Ishikawa (cell line): ENCODE data around the gene PPFIBP2.

Source experiments
- CEBPB ChIP-seq: IDR thresholded peaks from 2 replicates; pipeline ENCODE4 v1.6.1; 2012
- CREB1 ChIP-seq: IDR thresholded peaks from 2 replicates; pipeline ENCODE4 v1.6.1; 2012; ENCODE audit warnings: low read depth
- EGR1 ChIP-seq: IDR thresholded peaks from 2 replicates; pipeline ENCODE4 v1.6.1; 2012
- EP300 ChIP-seq: IDR thresholded peaks from 2 replicates; pipeline ENCODE4 v1.6.1; 2012; ENCODE audit warnings: borderline replicate concordance
- FOXM1 ChIP-seq: IDR thresholded peaks from 2 replicates; pipeline ENCODE4 v1.6.1; 2012; ENCODE audit warnings: low read depth, borderline replicate concordance
- NFIC ChIP-seq: IDR thresholded peaks from 2 replicates; pipeline ENCODE4 v1.6.1; 2012
- RAD21 ChIP-seq: IDR thresholded peaks from 2 replicates; pipeline ENCODE4 v1.6.1; 2012; ENCODE audit warnings: low read depth
- TAF1 ChIP-seq: IDR thresholded peaks from 2 replicates; pipeline ENCODE4 v1.6.1; 2012; ENCODE audit warnings: low read depth, mild to moderate bottlenecking
- TCF12 ChIP-seq: IDR thresholded peaks from 2 replicates; pipeline ENCODE4 v1.6.1; 2012; ENCODE audit warnings: low read depth
- TEAD4 ChIP-seq: IDR thresholded peaks from 2 replicates; pipeline ENCODE4 v1.6.1; 2012
- YY1 ChIP-seq: IDR thresholded peaks from 2 replicates; pipeline ENCODE4 v1.6.1; 2012; ENCODE audit warnings: low read depth
- ZBTB7A ChIP-seq: IDR thresholded peaks from 2 replicates; pipeline ENCODE4 v1.6.1; 2012; ENCODE audit warnings: low read depth
- TF ChIP-seq, protein P1 (sequence below): IDR thresholded peaks from 2 replicates; pipeline ENCODE4 v1.6.1; 2012; ENCODE audit warnings: low read depth, mild to moderate bottlenecking
- TF ChIP-seq, protein P2 (sequence below): IDR thresholded peaks from 2 replicates; pipeline ENCODE4 v1.6.1; 2012
- TF ChIP-seq, protein P3 (sequence below): IDR thresholded peaks from 2 replicates; pipeline ENCODE4 v1.6.1; 2012

PPFIBP2 gene

DNA sequence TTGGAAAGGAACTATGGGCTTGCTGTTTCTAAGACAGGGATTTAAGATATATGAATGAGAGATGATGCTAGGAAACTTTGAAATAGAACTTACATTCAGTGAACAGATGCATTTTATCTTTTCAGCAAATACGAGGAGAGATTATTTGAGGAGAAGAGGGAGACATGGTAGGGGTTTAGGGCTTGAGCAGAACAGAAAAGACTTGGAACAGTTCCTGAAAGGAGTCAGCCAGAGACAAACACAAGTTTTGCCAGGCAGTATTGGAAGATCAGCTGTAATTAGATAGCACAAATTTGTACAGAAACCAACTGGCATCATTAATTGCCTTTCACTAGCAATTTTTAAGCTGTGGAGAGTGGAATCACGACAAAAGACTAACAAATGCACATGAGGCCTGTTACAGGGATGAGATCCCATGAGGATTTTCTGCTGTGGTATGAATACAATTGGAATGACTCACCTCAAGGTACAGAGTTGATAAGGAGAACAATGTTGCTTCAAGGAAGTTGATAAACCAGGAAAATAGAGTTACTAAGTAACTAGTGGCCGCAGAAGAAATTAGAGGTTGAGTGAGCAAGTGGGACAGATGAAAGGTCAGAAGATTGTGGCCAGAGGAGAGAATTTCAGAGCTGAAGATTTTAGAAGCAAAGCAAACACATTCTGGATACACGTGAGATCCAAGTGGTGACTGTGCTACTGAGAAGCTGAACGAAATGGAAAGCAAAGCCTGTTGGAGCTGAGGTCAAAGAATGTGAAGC, 91.6 kb downstream of the PPFIBP2 start:
- TF ChIP-seq EP300 (no peak), CREB1 (no peak), EGR1 (no peak), TEAD4 (no peak), NFIC (no peak)
- TF ChIP-seq, protein P1, sequence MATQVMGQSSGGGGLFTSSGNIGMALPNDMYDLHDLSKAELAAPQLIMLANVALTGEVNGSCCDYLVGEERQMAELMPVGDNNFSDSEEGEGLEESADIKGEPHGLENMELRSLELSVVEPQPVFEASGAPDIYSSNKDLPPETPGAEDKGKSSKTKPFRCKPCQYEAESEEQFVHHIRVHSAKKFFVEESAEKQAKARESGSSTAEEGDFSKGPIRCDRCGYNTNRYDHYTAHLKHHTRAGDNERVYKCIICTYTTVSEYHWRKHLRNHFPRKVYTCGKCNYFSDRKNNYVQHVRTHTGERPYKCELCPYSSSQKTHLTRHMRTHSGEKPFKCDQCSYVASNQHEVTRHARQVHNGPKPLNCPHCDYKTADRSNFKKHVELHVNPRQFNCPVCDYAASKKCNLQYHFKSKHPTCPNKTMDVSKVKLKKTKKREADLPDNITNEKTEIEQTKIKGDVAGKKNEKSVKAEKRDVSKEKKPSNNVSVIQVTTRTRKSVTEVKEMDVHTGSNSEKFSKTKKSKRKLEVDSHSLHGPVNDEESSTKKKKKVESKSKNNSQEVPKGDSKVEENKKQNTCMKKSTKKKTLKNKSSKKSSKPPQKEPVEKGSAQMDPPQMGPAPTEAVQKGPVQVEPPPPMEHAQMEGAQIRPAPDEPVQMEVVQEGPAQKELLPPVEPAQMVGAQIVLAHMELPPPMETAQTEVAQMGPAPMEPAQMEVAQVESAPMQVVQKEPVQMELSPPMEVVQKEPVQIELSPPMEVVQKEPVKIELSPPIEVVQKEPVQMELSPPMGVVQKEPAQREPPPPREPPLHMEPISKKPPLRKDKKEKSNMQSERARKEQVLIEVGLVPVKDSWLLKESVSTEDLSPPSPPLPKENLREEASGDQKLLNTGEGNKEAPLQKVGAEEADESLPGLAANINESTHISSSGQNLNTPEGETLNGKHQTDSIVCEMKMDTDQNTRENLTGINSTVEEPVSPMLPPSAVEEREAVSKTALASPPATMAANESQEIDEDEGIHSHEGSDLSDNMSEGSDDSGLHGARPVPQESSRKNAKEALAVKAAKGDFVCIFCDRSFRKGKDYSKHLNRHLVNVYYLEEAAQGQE = no peak

DNA sequence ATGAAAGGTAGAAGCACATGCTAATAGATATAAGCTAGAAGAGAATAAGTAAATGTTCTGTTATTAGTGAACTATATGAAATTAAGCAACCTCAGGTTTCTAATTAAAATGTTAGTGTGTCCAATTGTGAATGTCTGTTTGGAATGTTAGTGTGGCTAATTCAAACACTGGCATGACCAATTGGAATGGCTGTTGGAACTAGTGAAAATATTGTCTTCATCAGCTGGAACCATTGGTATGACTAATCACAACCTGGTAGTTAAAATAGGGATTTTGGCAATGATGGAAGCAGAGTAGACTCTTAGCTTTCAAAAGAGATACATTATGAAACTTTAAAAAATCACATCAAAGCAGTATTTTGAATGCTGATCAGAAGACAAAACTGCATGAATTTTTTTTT, 92.7 kb downstream of the PPFIBP2 start:
- TF ChIP-seq, protein P2, sequence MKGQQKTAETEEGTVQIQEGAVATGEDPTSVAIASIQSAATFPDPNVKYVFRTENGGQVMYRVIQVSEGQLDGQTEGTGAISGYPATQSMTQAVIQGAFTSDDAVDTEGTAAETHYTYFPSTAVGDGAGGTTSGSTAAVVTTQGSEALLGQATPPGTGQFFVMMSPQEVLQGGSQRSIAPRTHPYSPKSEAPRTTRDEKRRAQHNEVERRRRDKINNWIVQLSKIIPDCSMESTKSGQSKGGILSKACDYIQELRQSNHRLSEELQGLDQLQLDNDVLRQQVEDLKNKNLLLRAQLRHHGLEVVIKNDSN = no peak
- TF ChIP-seq ZBTB7A (no peak), FOXM1 (no peak), TCF12 (no peak), NFIC (no peak), TEAD4 (no peak), TAF1 (no peak), CEBPB (no peak), YY1 (no peak), EP300 (no peak), EGR1 (no peak), CREB1 (no peak)
- TF ChIP-seq, protein P3, sequence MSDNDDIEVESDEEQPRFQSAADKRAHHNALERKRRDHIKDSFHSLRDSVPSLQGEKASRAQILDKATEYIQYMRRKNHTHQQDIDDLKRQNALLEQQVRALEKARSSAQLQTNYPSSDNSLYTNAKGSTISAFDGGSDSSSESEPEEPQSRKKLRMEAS = no peak
- TF ChIP-seq, protein P1 = no peak

DNA sequence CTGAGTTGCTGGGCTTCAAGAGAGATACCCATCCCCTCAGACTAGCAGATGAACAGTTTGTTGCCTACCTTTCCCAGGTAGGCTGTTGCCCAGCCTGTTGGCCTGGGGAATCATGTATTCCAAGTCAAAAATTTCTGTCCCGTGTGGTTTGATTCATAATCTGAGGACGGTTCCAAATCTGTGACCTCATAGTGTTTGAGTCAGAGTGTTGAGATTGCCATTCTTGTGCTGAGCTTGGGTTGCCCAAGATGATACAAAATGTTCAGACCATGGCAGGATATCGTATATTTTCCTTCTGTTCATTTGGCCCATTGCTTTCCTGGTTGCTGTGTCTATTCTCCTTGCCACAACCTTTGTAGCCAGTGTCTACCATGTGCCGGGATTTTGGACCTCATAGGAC, 95.2 kb downstream of the PPFIBP2 start:
- TF ChIP-seq TCF12 (no peak), RAD21 (no peak), NFIC (no peak), TAF1 (no peak), TEAD4 (no peak), CREB1 (no peak), FOXM1 (no peak), YY1 (no peak), EGR1 (no peak), ZBTB7A (no peak), CEBPB (no peak), EP300 (no peak)
- TF ChIP-seq, protein P1 = no peak
- TF ChIP-seq, protein P3 = no peak
- TF ChIP-seq, protein P2 = no peak

DNA sequence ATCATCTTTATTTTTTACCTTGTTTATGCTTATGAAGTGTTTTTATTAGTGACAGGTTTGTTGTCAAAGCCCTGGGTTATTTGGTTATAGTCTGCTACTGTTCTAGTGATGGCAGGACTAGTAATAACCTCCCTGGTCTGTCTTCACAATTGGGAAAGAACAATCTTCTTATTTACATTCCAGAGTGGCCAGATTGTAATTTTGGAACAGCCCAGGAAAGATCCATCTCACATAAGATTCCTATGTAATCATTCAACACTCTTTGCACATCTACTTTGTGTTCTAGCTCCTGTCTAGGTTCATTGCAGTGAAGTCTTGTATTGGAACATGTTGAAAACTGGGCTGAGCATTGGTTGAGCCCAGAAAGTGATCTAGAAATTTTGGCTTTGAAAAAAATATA, 95.7 kb downstream of the PPFIBP2 start:
- TF ChIP-seq, protein P3 = no peak
- TF ChIP-seq EP300 = no peak
- no peak for TF ChIP-seq TAF1
- TF ChIP-seq CEBPB = no peak

DNA sequence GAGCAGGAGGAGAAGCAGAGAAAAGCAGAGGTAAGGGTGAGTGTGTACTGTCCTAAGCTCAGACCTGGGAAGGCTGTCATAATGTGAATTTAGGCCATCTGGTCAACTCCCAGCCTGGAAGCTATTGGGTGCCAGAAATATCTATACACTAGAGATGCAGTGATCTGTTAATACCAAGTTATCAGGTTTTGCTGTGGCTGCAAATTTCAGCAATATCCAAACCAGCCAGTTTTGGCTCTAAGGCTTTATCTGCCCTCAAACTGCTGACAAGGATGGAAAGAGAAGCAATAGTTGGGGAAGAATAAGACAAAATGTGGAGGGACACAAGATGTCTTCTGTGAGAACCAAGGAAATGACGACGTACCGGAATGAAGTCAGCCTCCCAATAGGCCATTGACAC, 96.6 kb downstream of the PPFIBP2 start:
- TF ChIP-seq, protein P3 = no peak
- TF ChIP-seq ZBTB7A = no peak
- no peak for TF ChIP-seq RAD21
- TF ChIP-seq FOXM1 = no peak
